ENCODE measurements around the gene NCR1.
"Not testable (repeated sequence)": the region's sequence is repeated elsewhere in the genome, so short reads cannot be mapped to it uniquely, and the experiment has no call there.

Gene NCR1

GRCh38 chr19:54901153-54901552 is 4.8 kb upstream of the NCR1 start:
- H3F3A ChIP-seq (ENCODE audit: insufficient read depth, low read length); H3K9me3 ChIP-seq (replicated peaks; ENCODE audit: insufficient read depth, low read length); H3K4me2 ChIP-seq (ENCODE audit: low read depth, low read length); H3K4me3 ChIP-seq (ENCODE audit: low read length); H3K79me2 ChIP-seq (ENCODE audit: low read length); H3K9ac ChIP-seq (ENCODE audit: low read length); H3K9me2 ChIP-seq (replicated peaks; ENCODE audit: insufficient read depth, low read length); H3K36me3 ChIP-seq (replicated peaks; ENCODE audit: insufficient read depth, low read length); H2AFZ ChIP-seq (ENCODE audit: low read length); H4K20me1 ChIP-seq (ENCODE audit: insufficient read depth, low read length); H3K4me1 ChIP-seq (ENCODE audit: low read length); H3K27ac ChIP-seq (ENCODE audit: low read length); DNase-seq: not testable (repeated sequence)
- peaks cover 42% of the 10 kb centered on the region for H3K27me3 ChIP-seq (replicated peaks; ENCODE audit: insufficient read depth, low read length)

GRCh38 chr19:54902061-54902460 is 3.9 kb upstream of the NCR1 start:
- no peak for TF ChIP-seq EZH2 (optimal IDR thresholded peaks at IDR 0.05; ENCODE audit: low read depth, low read length)
- TF ChIP-seq, protein P1, sequence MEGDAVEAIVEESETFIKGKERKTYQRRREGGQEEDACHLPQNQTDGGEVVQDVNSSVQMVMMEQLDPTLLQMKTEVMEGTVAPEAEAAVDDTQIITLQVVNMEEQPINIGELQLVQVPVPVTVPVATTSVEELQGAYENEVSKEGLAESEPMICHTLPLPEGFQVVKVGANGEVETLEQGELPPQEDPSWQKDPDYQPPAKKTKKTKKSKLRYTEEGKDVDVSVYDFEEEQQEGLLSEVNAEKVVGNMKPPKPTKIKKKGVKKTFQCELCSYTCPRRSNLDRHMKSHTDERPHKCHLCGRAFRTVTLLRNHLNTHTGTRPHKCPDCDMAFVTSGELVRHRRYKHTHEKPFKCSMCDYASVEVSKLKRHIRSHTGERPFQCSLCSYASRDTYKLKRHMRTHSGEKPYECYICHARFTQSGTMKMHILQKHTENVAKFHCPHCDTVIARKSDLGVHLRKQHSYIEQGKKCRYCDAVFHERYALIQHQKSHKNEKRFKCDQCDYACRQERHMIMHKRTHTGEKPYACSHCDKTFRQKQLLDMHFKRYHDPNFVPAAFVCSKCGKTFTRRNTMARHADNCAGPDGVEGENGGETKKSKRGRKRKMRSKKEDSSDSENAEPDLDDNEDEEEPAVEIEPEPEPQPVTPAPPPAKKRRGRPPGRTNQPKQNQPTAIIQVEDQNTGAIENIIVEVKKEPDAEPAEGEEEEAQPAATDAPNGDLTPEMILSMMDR (IDR thresholded peaks at IDR 0.05; ENCODE audit: low read length): no peak
- no peak for TF ChIP-seq EZH2phosphoT487 (IDR thresholded peaks at IDR 0.05; ENCODE audit: low read length)
- H2AFZ ChIP-seq (ENCODE audit: low read length): no peak overlapping the region
- peaks cover 51% of the 10 kb centered on the region for H3K27me3 ChIP-seq (replicated peaks; ENCODE audit: insufficient read depth, low read length)
- no peaks in the 10 kb centered on the region for H3K4me1 ChIP-seq (ENCODE audit: low read length)
- no peak for DNase-seq
- H3K4me2 ChIP-seq (ENCODE audit: low read depth, low read length): no peak overlapping the region
- H3K9me3 ChIP-seq (replicated peaks; ENCODE audit: insufficient read depth, low read length): no peaks in the 10 kb centered on the region
- H3K9me2 ChIP-seq (replicated peaks; ENCODE audit: insufficient read depth, low read length): no peaks in the 10 kb centered on the region
- no peak overlapping the region for H3K4me3 ChIP-seq (ENCODE audit: low read length)
- no peak overlapping the region for H3K27ac ChIP-seq (ENCODE audit: low read length)
- no peaks in the 10 kb centered on the region for H3K36me3 ChIP-seq (replicated peaks; ENCODE audit: insufficient read depth, low read length)
- H4K20me1 ChIP-seq (ENCODE audit: insufficient read depth, low read length): no peaks in the 10 kb centered on the region
- H3K79me2 ChIP-seq (ENCODE audit: low read length): no peaks in the 10 kb centered on the region
- no peaks in the 10 kb centered on the region for H3F3A ChIP-seq (ENCODE audit: insufficient read depth, low read length)
- no peak overlapping the region for H3K9ac ChIP-seq (ENCODE audit: low read length)

DNA sequence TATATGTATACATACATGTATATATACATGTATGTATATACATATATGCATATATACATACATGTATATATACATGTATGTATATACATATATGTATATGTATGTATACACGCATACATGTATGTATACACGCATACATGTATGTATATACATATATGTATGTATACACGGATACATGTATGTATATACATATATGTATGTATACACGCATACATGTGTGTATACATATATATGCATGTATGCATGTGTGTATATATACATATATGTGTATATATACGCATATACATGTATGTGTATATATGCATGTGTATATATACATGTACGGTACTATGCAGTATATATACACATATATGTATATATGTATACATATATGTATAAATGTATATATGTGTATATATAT is 2.6 kb upstream of the NCR1 start:
- Histone ChIP-seq H3K9ac (ENCODE audit: low read length) (no peak overlapping the region), H4K20me1 (ENCODE audit: insufficient read depth, low read length) (no peaks in the 10 kb centered on the region), H3K36me3 (replicated peaks; ENCODE audit: insufficient read depth, low read length) (no peaks in the 10 kb centered on the region), H3K27me3 (replicated peaks; ENCODE audit: insufficient read depth, low read length) (peaks cover 51% of the 10 kb centered on the region), H3K4me2 (ENCODE audit: low read depth, low read length) (no peak overlapping the region), H2AFZ (ENCODE audit: low read length) (no peak overlapping the region), H3K27ac (ENCODE audit: low read length) (no peak overlapping the region), H3K4me1 (ENCODE audit: low read length) (no peaks in the 10 kb centered on the region), H3K4me3 (ENCODE audit: low read length) (no peak overlapping the region), H3F3A (ENCODE audit: insufficient read depth, low read length) (no peaks in the 10 kb centered on the region), H3K9me2 (replicated peaks; ENCODE audit: insufficient read depth, low read length) (no peaks in the 10 kb centered on the region), H3K9me3 (replicated peaks; ENCODE audit: insufficient read depth, low read length) (no peaks in the 10 kb centered on the region), H3K79me2 (ENCODE audit: low read length) (no peaks in the 10 kb centered on the region)
- TF ChIP-seq, protein P1 (IDR thresholded peaks at IDR 0.05; ENCODE audit: low read length): no peak
- no peak for TF ChIP-seq EZH2 (optimal IDR thresholded peaks at IDR 0.05; ENCODE audit: low read depth, low read length)
- no peak for TF ChIP-seq EZH2phosphoT487 (IDR thresholded peaks at IDR 0.05; ENCODE audit: low read length)
- DNase-seq: no peak

GRCh38 chr19:54904261-54904660 is 1.7 kb upstream of the NCR1 start:
- H3F3A ChIP-seq (ENCODE audit: insufficient read depth, low read length); H3K9me2 ChIP-seq (replicated peaks; ENCODE audit: insufficient read depth, low read length); H3K36me3 ChIP-seq (replicated peaks; ENCODE audit: insufficient read depth, low read length); H2AFZ ChIP-seq (ENCODE audit: low read length); H3K27ac ChIP-seq (ENCODE audit: low read length); H3K9ac ChIP-seq (ENCODE audit: low read length); H3K4me1 ChIP-seq (ENCODE audit: low read length); H3K79me2 ChIP-seq (ENCODE audit: low read length); DNase-seq; H3K4me2 ChIP-seq (ENCODE audit: low read depth, low read length); H3K9me3 ChIP-seq (replicated peaks; ENCODE audit: insufficient read depth, low read length); H4K20me1 ChIP-seq (ENCODE audit: insufficient read depth, low read length); H3K4me3 ChIP-seq (ENCODE audit: low read length): not testable (repeated sequence)
- peaks cover 50% of the 10 kb centered on the region for H3K27me3 ChIP-seq (replicated peaks; ENCODE audit: insufficient read depth, low read length)
